ENCODE results near the gene RPS6KB1. TPM values are rescaled to one million over a fixed set of nuclear protein-coding genes. Genes with fewer than 3 reads are reported as not detected.
"Not testable (repeated sequence)": the region's sequence is repeated elsewhere in the genome, so short reads cannot be mapped to it uniquely, and the experiment has no call there.

RPS6KB1 gene
- total and polyA plus RNA-seq, 2 experiments from 2014 or later: 22.4 to 27.9 TPM

GRCh38 chr17:59907467-59907866 is 14.5 kb downstream of the RPS6KB1 start:
- H3K27me3 ChIP-seq: no peaks in the 10 kb centered on the region
- H4K20me1 ChIP-seq (ENCODE audit: insufficient read depth, poor library complexity, severe bottlenecking): peaks cover 15% of the 10 kb centered on the region
- no peak overlapping the region for H3K4me3 ChIP-seq
- 95% methylated on average over 3 of the region's 3 CpGs for WGBS (ENCODE audit: low lambda C conversion rate, missing lambda C conversion rate)
- no peak for TF ChIP-seq EZH2 (IDR thresholded peaks at IDR 0.05; ENCODE audit: borderline replicate concordance)
- no peak for TF ChIP-seq EZH2phosphoT487 (IDR thresholded peaks at IDR 0.05; ENCODE audit: low read depth, severe bottlenecking, unreplicated experiment)
- TF ChIP-seq CTCF (IDR thresholded peaks at IDR 0.05; ENCODE audit: poor library complexity): no peak
- no peaks in the 10 kb centered on the region for H3K9me3 ChIP-seq (ENCODE audit: low read depth)
- no peaks in the 10 kb centered on the region for H3K4me1 ChIP-seq (ENCODE audit: insufficient read depth)
- H2AFZ ChIP-seq: no peak overlapping the region
- H3K4me2 ChIP-seq: no peak overlapping the region
- no peaks in the 10 kb centered on the region for H3K36me3 ChIP-seq (replicated peaks; ENCODE audit: insufficient read depth, low read depth)
- no peaks in the 10 kb centered on the region for H3K9me2 ChIP-seq (replicated peaks; ENCODE audit: insufficient read depth)
- H3K79me2 ChIP-seq: peaks cover 71% of the 10 kb centered on the region
- no peak overlapping the region for H3K27ac ChIP-seq
- no peak for DNase-seq (ENCODE audit: low spot score)

GRCh38 chr17:59914274-59914854 is 21.4 kb downstream of the RPS6KB1 start:
- no peak overlapping the region for H3K27ac ChIP-seq
- no peak overlapping the region for H3K4me2 ChIP-seq
- no peaks in the 10 kb centered on the region for H3K9me3 ChIP-seq (ENCODE audit: low read depth)
- peak; percentile 61 for DNase-seq (ENCODE audit: low spot score)
- no peaks in the 10 kb centered on the region for H3K9me2 ChIP-seq (replicated peaks; ENCODE audit: insufficient read depth)
- H3K36me3 ChIP-seq (replicated peaks; ENCODE audit: insufficient read depth, low read depth): no peaks in the 10 kb centered on the region
- no peak overlapping the region for H2AFZ ChIP-seq
- H4K20me1 ChIP-seq (ENCODE audit: insufficient read depth, poor library complexity, severe bottlenecking): peaks cover 4% of the 10 kb centered on the region
- H3K79me2 ChIP-seq: peaks cover 11% of the 10 kb centered on the region
- WGBS (ENCODE audit: low lambda C conversion rate, missing lambda C conversion rate): 78% methylated on average over 1 of the region's 1 CpG
- no peaks in the 10 kb centered on the region for H3K4me1 ChIP-seq (ENCODE audit: insufficient read depth)
- no peaks in the 10 kb centered on the region for H3K27me3 ChIP-seq
- TF ChIP-seq EZH2 (IDR thresholded peaks at IDR 0.05; ENCODE audit: borderline replicate concordance) (no peak), EZH2phosphoT487 (IDR thresholded peaks at IDR 0.05; ENCODE audit: low read depth, severe bottlenecking, unreplicated experiment) (no peak), CTCF (IDR thresholded peaks at IDR 0.05; ENCODE audit: poor library complexity) (peak; percentile 76)
- no peak overlapping the region for H3K4me3 ChIP-seq

GRCh38 chr17:59916446-59916845 is 23.5 kb downstream of the RPS6KB1 start:
- no peak overlapping the region for H2AFZ ChIP-seq
- H3K27me3 ChIP-seq: no peaks in the 10 kb centered on the region
- no peaks in the 10 kb centered on the region for H3K9me2 ChIP-seq (replicated peaks; ENCODE audit: insufficient read depth)
- H3K4me3 ChIP-seq: no peak overlapping the region
- H3K4me1 ChIP-seq (ENCODE audit: insufficient read depth): no peaks in the 10 kb centered on the region
- no peaks in the 10 kb centered on the region for H3K36me3 ChIP-seq (replicated peaks; ENCODE audit: insufficient read depth, low read depth)
- H3K27ac ChIP-seq: no peak overlapping the region
- DNase-seq (ENCODE audit: low spot score): no peak
- no peak for TF ChIP-seq EZH2 (IDR thresholded peaks at IDR 0.05; ENCODE audit: borderline replicate concordance)
- no peak for TF ChIP-seq EZH2phosphoT487 (IDR thresholded peaks at IDR 0.05; ENCODE audit: low read depth, severe bottlenecking, unreplicated experiment)
- no peak for TF ChIP-seq CTCF (IDR thresholded peaks at IDR 0.05; ENCODE audit: poor library complexity)
- no peaks in the 10 kb centered on the region for H4K20me1 ChIP-seq (ENCODE audit: insufficient read depth, poor library complexity, severe bottlenecking)
- no peaks in the 10 kb centered on the region for H3K9me3 ChIP-seq (ENCODE audit: low read depth)
- H3K79me2 ChIP-seq: peaks cover 2% of the 10 kb centered on the region
- H3K4me2 ChIP-seq: no peak overlapping the region

GRCh38 chr17:59920637-59921036 is 27.7 kb downstream of the RPS6KB1 start:
- H3K4me2 ChIP-seq; H3K4me3 ChIP-seq; H3K9me2 ChIP-seq (replicated peaks; ENCODE audit: insufficient read depth); H3K4me1 ChIP-seq (ENCODE audit: insufficient read depth); H3K79me2 ChIP-seq; H3K36me3 ChIP-seq (replicated peaks; ENCODE audit: insufficient read depth, low read depth); H3K27me3 ChIP-seq; H4K20me1 ChIP-seq (ENCODE audit: insufficient read depth, poor library complexity, severe bottlenecking); H3K9me3 ChIP-seq (ENCODE audit: low read depth); H3K27ac ChIP-seq; DNase-seq (ENCODE audit: low spot score); H2AFZ ChIP-seq: not testable (repeated sequence)
- 98% methylated on average over 5 of the region's 5 CpGs for WGBS (ENCODE audit: low lambda C conversion rate, missing lambda C conversion rate)

GRCh38 chr17:59930121-59930520 is 37.2 kb downstream of the RPS6KB1 start:
- not testable (repeated sequence) for H2AFZ ChIP-seq; H3K27ac ChIP-seq; H3K4me1 ChIP-seq (ENCODE audit: insufficient read depth); H3K27me3 ChIP-seq; H4K20me1 ChIP-seq (ENCODE audit: insufficient read depth, poor library complexity, severe bottlenecking); H3K9me2 ChIP-seq (replicated peaks; ENCODE audit: insufficient read depth); H3K4me3 ChIP-seq; DNase-seq (ENCODE audit: low spot score); H3K36me3 ChIP-seq (replicated peaks; ENCODE audit: insufficient read depth, low read depth); H3K9me3 ChIP-seq (ENCODE audit: low read depth); H3K4me2 ChIP-seq; H3K79me2 ChIP-seq
- 93% methylated on average over 2 of the region's 2 CpGs for WGBS (ENCODE audit: low lambda C conversion rate, missing lambda C conversion rate)

- WGBS (ENCODE audit: low lambda C conversion rate, missing lambda C conversion rate): 67% methylated on average over 3 of the region's 3 CpGs
- H3K36me3 ChIP-seq (replicated peaks; ENCODE audit: insufficient read depth, low read depth): not testable (repeated sequence)
Measured at GRCh38 chr17:59930768-59931167, 37.8 kb downstream of the RPS6KB1 start.

More at GRCh38 chr17:59930768-59931167, 37.8 kb downstream of the RPS6KB1 start:
- not testable (repeated sequence) for H3K4me3 ChIP-seq; H3K27me3 ChIP-seq; DNase-seq (ENCODE audit: low spot score); H3K27ac ChIP-seq; H4K20me1 ChIP-seq (ENCODE audit: insufficient read depth, poor library complexity, severe bottlenecking); H3K79me2 ChIP-seq; H3K4me2 ChIP-seq; H3K4me1 ChIP-seq (ENCODE audit: insufficient read depth); H3K9me2 ChIP-seq (replicated peaks; ENCODE audit: insufficient read depth); H3K9me3 ChIP-seq (ENCODE audit: low read depth); H2AFZ ChIP-seq
